ENCODE data around the gene PTPRB.

The PTPRB gene

GRCh38 chr12:70467476-70467875 lies 169.8 kb downstream of the PTPRB start:
- no peak for DNase-seq

- DNase-seq: no peak
Measured at GRCh38 chr12:70466753-70467152, 170.5 kb downstream of the PTPRB start.

Data from nucleus accumbens (tissue), 56 donors.